OCI-LY1 (cell line): Measurements from ENCODE around the gene TMEM9B.
A peak's percentile ranks its signal among the peaks of the same experiment; 100 is the strongest.
"Not testable (repeated sequence)": the region's sequence is repeated elsewhere in the genome, so short reads cannot be mapped to it uniquely, and the experiment has no call there.

Experiments used
- H2AFZ ChIP-seq: fragments of 200-600 bp; sonication (generic), shearing (Covaris generic); 2 replicates; pipeline ENCODE4 v1.6.0; 2014; ENCODE audit warnings: antibody characterized with exemption, mild to moderate bottlenecking, low read length
- H3F3A ChIP-seq: fragments of 200-600 bp; sonication (generic), shearing (Covaris generic); 2 replicates; pipeline ENCODE4 v1.6.0; 2014; ENCODE audit warnings: mild to moderate bottlenecking, antibody characterized with exemption, low read length, moderate library complexity; ENCODE audit not compliant: insufficient read depth
- H3K27ac ChIP-seq: fragments of 200-600 bp; sonication (generic); 2 replicates; pipeline ENCODE4 v1.5.1; 2014; ENCODE audit warnings: low read length, mixed run types, mild to moderate bottlenecking, low read depth; ENCODE audit not compliant: poor library complexity, severe bottlenecking
- H3K27me3 ChIP-seq: fragments of 200-600 bp; sonication (generic); 2 replicates; pipeline ENCODE4 v1.6.0; 2014; ENCODE audit warnings: antibody characterized with exemption, mild to moderate bottlenecking, low read length, moderate library complexity; ENCODE audit not compliant: insufficient read depth
- H3K36me3 ChIP-seq: fragments of 200-600 bp; sonication (generic); 2 replicates; pipeline ENCODE4 v1.6.1; 2014; ENCODE audit warnings: mild to moderate bottlenecking, antibody characterized with exemption, low read length, moderate library complexity, mixed read lengths; ENCODE audit not compliant: insufficient read depth
- H3K4me1 ChIP-seq: fragments of 200-600 bp; sonication (generic); 2 replicates; pipeline ENCODE4 v1.5.1; 2014; ENCODE audit warnings: mild to moderate bottlenecking, low read length, moderate library complexity; ENCODE audit not compliant: insufficient read depth, severe bottlenecking
- H3K4me2 ChIP-seq: fragments of 200-600 bp; sonication (generic), shearing (Covaris generic); 2 replicates; pipeline ENCODE4 v1.6.1; 2014; ENCODE audit warnings: low read length
- H3K4me3 ChIP-seq: fragments of 200-600 bp; sonication (generic); 2 replicates; pipeline ENCODE4 v1.5.1; 2014; ENCODE audit warnings: low read length, low read depth, mild to moderate bottlenecking, mixed read lengths; ENCODE audit not compliant: poor library complexity, severe bottlenecking
- H3K79me2 ChIP-seq: fragments of 200-600 bp; shearing (Covaris generic); 2 replicates; pipeline ENCODE4 v1.6.1; 2016; ENCODE audit warnings: mixed run types, low read length, mixed read lengths; ENCODE audit not compliant: insufficient read depth
- H3K9ac ChIP-seq: fragments of 200-600 bp; sonication (generic), shearing (Covaris generic); 2 replicates; pipeline ENCODE4 v1.6.1; 2014; ENCODE audit warnings: mild to moderate bottlenecking, low read length, mixed read lengths
- H3K9me2 ChIP-seq: fragments of 200-600 bp; sonication (generic), shearing (Covaris generic); 2 replicates; pipeline ENCODE4 v1.6.1; 2014; ENCODE audit warnings: low read depth, mild to moderate bottlenecking, low read length, mixed read lengths
- H3K9me3 ChIP-seq: fragments of 200-600 bp; shearing (Covaris generic); 2 replicates; pipeline ENCODE4 v1.6.1; 2014; ENCODE audit warnings: low read length, mixed read lengths
- H4K20me1 ChIP-seq: fragments of 200-600 bp; sonication (generic), shearing (Covaris generic); 2 replicates; pipeline ENCODE4 v1.6.0; 2016; ENCODE audit warnings: mild to moderate bottlenecking, low read length; ENCODE audit not compliant: insufficient read depth
- EZH2 ChIP-seq: fragments of 200-600 bp; sonication (generic), shearing (Covaris generic); IDR thresholded peaks from 2 replicates; pipeline ENCODE4 v1.8.0; 2017; ENCODE audit warnings: borderline replicate concordance, mixed run types, mild to moderate bottlenecking, antibody characterized with exemption, low read length, moderate library complexity, mixed read lengths
- TF ChIP-seq, protein P1 (sequence below): fragments of 200-600 bp; sonication (generic), shearing (Covaris generic); IDR thresholded peaks from 2 replicates; pipeline ENCODE4 v1.5.1; 2017; ENCODE audit warnings: mild to moderate bottlenecking, antibody characterized with exemption, low read length, moderate library complexity, mixed read lengths

Gene TMEM9B

DNA sequence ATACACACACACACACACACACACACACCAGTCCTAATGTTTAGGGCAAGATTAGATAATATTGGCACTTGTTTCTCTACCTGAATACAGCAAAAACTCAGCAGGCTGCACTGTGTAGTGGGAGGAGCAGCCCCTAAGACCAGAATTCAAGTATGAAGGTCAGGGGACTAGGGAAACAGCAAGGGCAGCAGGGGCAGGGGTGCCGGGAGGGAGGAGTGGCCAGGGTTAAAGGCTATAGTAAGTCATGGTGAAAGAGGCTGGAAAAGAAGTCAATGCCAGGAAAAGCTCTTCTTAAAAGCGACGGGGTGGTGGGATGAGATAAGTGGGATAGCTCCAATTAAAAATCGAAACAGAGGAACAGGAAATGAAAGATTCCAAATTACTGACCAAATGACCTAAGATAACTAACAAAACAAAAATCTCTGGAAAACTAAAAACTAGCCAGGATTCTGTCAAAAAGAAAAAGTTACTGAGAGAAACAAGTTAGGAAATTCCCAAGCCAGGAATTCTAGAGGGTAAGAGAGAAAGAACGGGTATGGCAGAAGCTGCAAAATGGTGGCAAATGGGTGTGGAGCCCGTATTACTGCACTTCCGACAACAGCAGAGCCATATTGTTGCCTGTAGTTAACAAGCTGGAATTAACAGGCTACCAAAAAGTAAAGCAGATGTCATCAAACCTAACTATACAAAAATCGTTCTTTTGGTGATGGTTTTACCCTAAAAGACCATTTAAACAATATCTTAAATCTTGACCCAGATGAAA, 22.7 kb downstream of the TMEM9B start:
- Histone ChIP-seq H3K27ac (no peak overlapping the region), H3K9me2 (no peaks in the 10 kb centered on the region), H3K36me3 (no peaks in the 10 kb centered on the region), H2AFZ (no peak overlapping the region), H3K4me3 (no peak overlapping the region), H3F3A (no peaks in the 10 kb centered on the region), H3K9me3 (no peaks in the 10 kb centered on the region), H3K4me1 (peaks cover 8% of the 10 kb centered on the region), H3K9ac (no peak overlapping the region), H4K20me1 (no peaks in the 10 kb centered on the region), H3K4me2 (no peak overlapping the region), H3K79me2 (no peaks in the 10 kb centered on the region), H3K27me3 (no peaks in the 10 kb centered on the region)
- no peak for TF ChIP-seq EZH2
- TF ChIP-seq, protein P1, sequence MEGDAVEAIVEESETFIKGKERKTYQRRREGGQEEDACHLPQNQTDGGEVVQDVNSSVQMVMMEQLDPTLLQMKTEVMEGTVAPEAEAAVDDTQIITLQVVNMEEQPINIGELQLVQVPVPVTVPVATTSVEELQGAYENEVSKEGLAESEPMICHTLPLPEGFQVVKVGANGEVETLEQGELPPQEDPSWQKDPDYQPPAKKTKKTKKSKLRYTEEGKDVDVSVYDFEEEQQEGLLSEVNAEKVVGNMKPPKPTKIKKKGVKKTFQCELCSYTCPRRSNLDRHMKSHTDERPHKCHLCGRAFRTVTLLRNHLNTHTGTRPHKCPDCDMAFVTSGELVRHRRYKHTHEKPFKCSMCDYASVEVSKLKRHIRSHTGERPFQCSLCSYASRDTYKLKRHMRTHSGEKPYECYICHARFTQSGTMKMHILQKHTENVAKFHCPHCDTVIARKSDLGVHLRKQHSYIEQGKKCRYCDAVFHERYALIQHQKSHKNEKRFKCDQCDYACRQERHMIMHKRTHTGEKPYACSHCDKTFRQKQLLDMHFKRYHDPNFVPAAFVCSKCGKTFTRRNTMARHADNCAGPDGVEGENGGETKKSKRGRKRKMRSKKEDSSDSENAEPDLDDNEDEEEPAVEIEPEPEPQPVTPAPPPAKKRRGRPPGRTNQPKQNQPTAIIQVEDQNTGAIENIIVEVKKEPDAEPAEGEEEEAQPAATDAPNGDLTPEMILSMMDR: no peak

DNA sequence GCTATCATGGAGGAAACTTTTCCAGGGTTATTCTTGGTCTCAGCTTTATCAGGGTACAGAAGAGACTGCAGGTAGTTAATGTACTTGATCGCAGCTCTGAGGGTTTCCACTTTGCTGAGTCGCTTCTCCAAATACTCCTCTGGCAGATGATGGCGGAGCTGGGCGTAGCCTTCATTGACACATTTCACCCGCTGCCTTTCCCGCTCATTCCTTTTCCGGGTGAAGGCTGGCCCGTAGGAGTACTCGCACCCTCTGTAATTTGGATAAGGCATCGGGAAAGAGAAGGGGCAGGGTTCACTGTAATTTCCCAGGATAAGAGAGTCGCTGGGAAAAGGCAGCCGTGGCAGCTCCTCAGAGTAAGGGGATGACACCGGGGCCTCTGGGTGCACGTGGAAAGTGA, 26.6 kb downstream of the TMEM9B start:
- H3K36me3 ChIP-seq: no peaks in the 10 kb centered on the region
- H3K9ac ChIP-seq: no peak overlapping the region
- H3K9me2 ChIP-seq: no peaks in the 10 kb centered on the region
- TF ChIP-seq, protein P1: no peak
- TF ChIP-seq EZH2: no peak
- no peak overlapping the region for H3K4me3 ChIP-seq
- H3K27ac ChIP-seq: no peak overlapping the region
- no peaks in the 10 kb centered on the region for H3F3A ChIP-seq
- H3K79me2 ChIP-seq: no peaks in the 10 kb centered on the region
- H3K9me3 ChIP-seq: no peaks in the 10 kb centered on the region
- no peak overlapping the region for H2AFZ ChIP-seq
- no peak overlapping the region for H3K4me2 ChIP-seq
- no peaks in the 10 kb centered on the region for H3K27me3 ChIP-seq
- peaks cover 8% of the 10 kb centered on the region for H3K4me1 ChIP-seq
- no peaks in the 10 kb centered on the region for H4K20me1 ChIP-seq

DNA sequence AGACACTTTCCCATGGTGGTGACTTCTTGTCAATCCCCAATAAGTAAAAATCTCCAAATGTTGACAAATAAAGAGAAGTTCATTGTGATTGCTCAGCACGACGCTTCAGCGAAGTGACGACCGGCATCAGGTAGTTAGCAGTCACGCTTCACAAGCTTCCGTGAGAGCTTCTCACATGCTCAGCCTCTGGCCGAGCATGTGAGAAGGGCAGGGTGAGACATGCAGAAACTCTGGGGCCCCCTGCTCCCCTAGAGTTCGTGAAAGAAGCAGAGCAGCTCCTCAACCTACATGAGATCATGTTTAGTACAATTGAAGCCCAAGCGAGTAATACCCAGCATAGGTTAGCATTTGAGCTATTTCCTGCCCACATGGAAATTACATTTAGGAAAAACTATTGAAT, 27.1 kb downstream of the TMEM9B start:
- no peaks in the 10 kb centered on the region for H4K20me1 ChIP-seq
- H3K9ac ChIP-seq: no peak overlapping the region
- no peaks in the 10 kb centered on the region for H3K9me2 ChIP-seq
- H3K4me2 ChIP-seq: peak overlapping the region; percentile 46; the same call in 1 of the 2 replicates
- no peaks in the 10 kb centered on the region for H3F3A ChIP-seq
- no peak overlapping the region for H2AFZ ChIP-seq
- no peak overlapping the region for H3K4me3 ChIP-seq
- TF ChIP-seq EZH2: no peak
- TF ChIP-seq, protein P1: no peak
- no peaks in the 10 kb centered on the region for H3K79me2 ChIP-seq
- no peaks in the 10 kb centered on the region for H3K36me3 ChIP-seq
- H3K9me3 ChIP-seq: no peaks in the 10 kb centered on the region
- H3K27ac ChIP-seq: no peak overlapping the region
- peaks cover 8% of the 10 kb centered on the region for H3K4me1 ChIP-seq
- no peaks in the 10 kb centered on the region for H3K27me3 ChIP-seq

DNA sequence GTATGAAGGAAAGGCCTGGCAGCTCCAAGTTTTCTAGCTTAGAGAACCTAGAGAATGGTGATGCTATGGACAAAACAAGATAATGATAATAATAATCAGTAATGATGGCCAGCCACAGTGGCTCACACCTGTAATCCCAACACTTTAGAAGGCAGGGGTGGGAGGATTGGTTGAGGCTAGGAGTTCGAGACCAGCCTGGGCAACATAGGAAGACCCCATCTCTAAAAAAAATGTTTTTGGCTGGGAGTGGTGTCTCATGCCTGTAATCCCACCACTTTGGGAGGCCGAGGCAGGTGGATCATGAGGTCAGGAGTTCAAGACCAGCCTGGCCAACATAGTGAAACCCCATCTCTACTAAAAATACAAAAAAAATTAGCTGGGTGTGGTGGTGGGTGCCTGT, 28.5 kb downstream of the TMEM9B start:
- not testable (repeated sequence) for H3K4me2 ChIP-seq, H2AFZ ChIP-seq, H3K9ac ChIP-seq, H3K4me3 ChIP-seq, H3K9me3 ChIP-seq, H3F3A ChIP-seq, H4K20me1 ChIP-seq, H3K27me3 ChIP-seq, H3K4me1 ChIP-seq, H3K27ac ChIP-seq, H3K9me2 ChIP-seq, H3K79me2 ChIP-seq, H3K36me3 ChIP-seq
